Activated naive CD8-positive, alpha-beta T cell treated with anti-CD3 and anti-CD28 coated beads for 36 hours (primary cell): ENCODE data around the gene MYADML2. TPM values are rescaled to one million over a fixed set of nuclear protein-coding genes. Genes with fewer than 3 reads are reported as not detected.
A peak's percentile ranks its signal among the peaks of the same experiment; 100 is the strongest.
"Not testable (repeated sequence)": the region's sequence is repeated elsewhere in the genome, so short reads cannot be mapped to it uniquely, and the experiment has no call there.

ENCODE experiments used
- DNase-seq: peaks from one replicate; pipeline ENCODE4 v3.0.0; 2021
- H3K27ac Mint-ChIP-seq: one replicate; pipeline ENCODE4 v1.8.0; 2022; ENCODE audit warnings: mild to moderate bottlenecking, moderate library complexity, mixed read lengths
- H3K27me3 Mint-ChIP-seq: one replicate; pipeline ENCODE4 v1.8.0; 2022; ENCODE audit warnings: mild to moderate bottlenecking, mixed read lengths
- H3K36me3 Mint-ChIP-seq: one replicate; pipeline ENCODE4 v1.8.0; 2021; ENCODE audit warnings: mild to moderate bottlenecking, mixed read lengths
- H3K4me1 Mint-ChIP-seq: one replicate; pipeline ENCODE4 v1.8.0; 2021; ENCODE audit warnings: mixed read lengths
- H3K4me3 Mint-ChIP-seq: one replicate; pipeline ENCODE4 v1.8.0; 2022; ENCODE audit warnings: mild to moderate bottlenecking, moderate library complexity, mixed read lengths
- H3K9me3 Mint-ChIP-seq: one replicate; pipeline ENCODE4 v1.8.0; 2022; ENCODE audit warnings: mixed read lengths
- total RNA-seq, 2 experiments: library from RNA; stranded (reverse); gene quantifications; one replicate each; pipeline ENCODE4 v1.2.3, GENCODE V29; 2021

Gene MYADML2
- total RNA-seq, 2 experiments from 2014 or later, result not detected

- H3K27me3 Mint-ChIP-seq, DNase-seq, H3K9me3 Mint-ChIP-seq: not testable (repeated sequence)
- Mint-ChIP-seq H3K4me1 (peaks cover 18% of the 10 kb centered on the region), H3K36me3 (peaks cover 12% of the 10 kb centered on the region), H3K27ac (peak overlapping the region; percentile 45), H3K4me3 (peak overlapping the region; percentile 88)
These were observed 28.7 kb downstream of the MYADML2 start for GRCh38 chr17:81918333-81918669.

GRCh38 chr17:81917565-81918332 lies 29.3 kb downstream of the MYADML2 start, which contains the start of gene SIRT7:
TSS of gene SIRT7 (minus strand) at chr17:81918176. CDS start at chr17:81918131, 45 bp downstream.
- peak within 1 kb of the TSS; percentile 75 for H3K27ac Mint-ChIP-seq
- DNase-seq, result peak; percentile 82
- H3K4me3 Mint-ChIP-seq, result peak within 1 kb of the TSS; percentile 88
- peaks cover 18% of the 10 kb centered on the region for H3K4me1 Mint-ChIP-seq
- H3K9me3 Mint-ChIP-seq, result no peaks in the 10 kb centered on the region
- peaks cover 15% of the 10 kb centered on the region for H3K36me3 Mint-ChIP-seq
- H3K27me3 Mint-ChIP-seq, result no peaks in the 10 kb centered on the region

- Mint-ChIP-seq H3K9me3 (no peaks in the 10 kb centered on the region), H3K36me3 (peaks cover 13% of the 10 kb centered on the region), H3K27ac (no peak overlapping the region), H3K4me1 (peaks cover 18% of the 10 kb centered on the region), H3K4me3 (peak overlapping the region; percentile 82), H3K27me3 (no peaks in the 10 kb centered on the region)
- no peak for DNase-seq
These were observed 30.6 kb downstream of the MYADML2 start for GRCh38 chr17:81916234-81917001.

- no peaks in the 10 kb centered on the region for H3K27me3 Mint-ChIP-seq
- no peak overlapping the region for H3K27ac Mint-ChIP-seq
- H3K9me3 Mint-ChIP-seq, result no peaks in the 10 kb centered on the region
- no peak overlapping the region for H3K4me3 Mint-ChIP-seq
- DNase-seq, result no peak
- H3K36me3 Mint-ChIP-seq, result peaks cover 8% of the 10 kb centered on the region
- H3K4me1 Mint-ChIP-seq, result peaks cover 21% of the 10 kb centered on the region
These were observed 31.7 kb downstream of the MYADML2 start for GRCh38 chr17:81915331-81915730.

- Mint-ChIP-seq H3K36me3 (peaks cover 8% of the 10 kb centered on the region), H3K27me3 (no peaks in the 10 kb centered on the region), H3K9me3 (no peaks in the 10 kb centered on the region), H3K4me3 (no peak overlapping the region), H3K4me1 (peaks cover 21% of the 10 kb centered on the region), H3K27ac (no peak overlapping the region)
- DNase-seq, result no peak
These were observed 32.8 kb downstream of the MYADML2 start for GRCh38 chr17:81914103-81914850.

GRCh38 chr17:81913394-81914102 lies 33.5 kb downstream of the MYADML2 start:
- no peaks in the 10 kb centered on the region for H3K9me3 Mint-ChIP-seq
- H3K36me3 Mint-ChIP-seq, result peaks cover 8% of the 10 kb centered on the region
- no peak for DNase-seq
- no peak overlapping the region for H3K4me3 Mint-ChIP-seq
- no peaks in the 10 kb centered on the region for H3K27me3 Mint-ChIP-seq
- no peak overlapping the region for H3K27ac Mint-ChIP-seq
- peaks cover 16% of the 10 kb centered on the region for H3K4me1 Mint-ChIP-seq

- DNase-seq, result no peak
- no peak overlapping the region for H3K27ac Mint-ChIP-seq
- H3K4me3 Mint-ChIP-seq, result no peak overlapping the region
- peaks cover 8% of the 10 kb centered on the region for H3K36me3 Mint-ChIP-seq
- peaks cover 14% of the 10 kb centered on the region for H3K4me1 Mint-ChIP-seq
- H3K27me3 Mint-ChIP-seq, result no peaks in the 10 kb centered on the region
- no peaks in the 10 kb centered on the region for H3K9me3 Mint-ChIP-seq
These were observed 34.4 kb downstream of the MYADML2 start for GRCh38 chr17:81912441-81913309.

- DNase-seq, result no peak
- peak overlapping the region; percentile 57 for H3K4me3 Mint-ChIP-seq
- H3K27me3 Mint-ChIP-seq, result no peaks in the 10 kb centered on the region
- H3K4me1 Mint-ChIP-seq, result peaks cover 12% of the 10 kb centered on the region
- peaks cover 8% of the 10 kb centered on the region for H3K36me3 Mint-ChIP-seq
- peak overlapping the region; percentile 42 for H3K27ac Mint-ChIP-seq
- no peaks in the 10 kb centered on the region for H3K9me3 Mint-ChIP-seq
These were observed 35.1 kb downstream of the MYADML2 start for GRCh38 chr17:81911969-81912368.

- Mint-ChIP-seq H3K36me3 (peaks cover 5% of the 10 kb centered on the region), H3K4me3 (peak within 1 kb of the TSS; percentile 83), H3K4me1 (peaks cover 8% of the 10 kb centered on the region), H3K9me3 (no peaks in the 10 kb centered on the region), H3K27ac (peak within 1 kb of the TSS; percentile 42), H3K27me3 (no peaks in the 10 kb centered on the region)
- DNase-seq, result peak; percentile 94
These were observed 35.6 kb downstream of the MYADML2 start, which contains the start of gene PCYT2 for GRCh38 chr17:81911277-81911961. TSS of gene PCYT2 (minus strand) at chr17:81911399. CDS start at chr17:81911355, 44 bp downstream.

- Mint-ChIP-seq H3K27ac (no peak overlapping the region), H3K9me3 (no peaks in the 10 kb centered on the region), H3K27me3 (no peaks in the 10 kb centered on the region), H3K4me3 (peak overlapping the region; percentile 83), H3K4me1 (peaks cover 5% of the 10 kb centered on the region), H3K36me3 (peaks cover 5% of the 10 kb centered on the region)
- no peak for DNase-seq
These were observed 36.2 kb downstream of the MYADML2 start for GRCh38 chr17:81910840-81911276.

- H3K4me1 Mint-ChIP-seq, result peaks cover 3% of the 10 kb centered on the region
- H3K36me3 Mint-ChIP-seq, result peaks cover 5% of the 10 kb centered on the region
- no peaks in the 10 kb centered on the region for H3K9me3 Mint-ChIP-seq
- peak overlapping the region; percentile 83 for H3K4me3 Mint-ChIP-seq
- no peak overlapping the region for H3K27ac Mint-ChIP-seq
- H3K27me3 Mint-ChIP-seq, result no peaks in the 10 kb centered on the region
- DNase-seq, result no peak
These were observed 36.8 kb downstream of the MYADML2 start for GRCh38 chr17:81909966-81910839.

GRCh38 chr17:81909231-81909630 lies 37.8 kb downstream of the MYADML2 start:
- no peak overlapping the region for H3K27ac Mint-ChIP-seq
- no peaks in the 10 kb centered on the region for H3K9me3 Mint-ChIP-seq
- no peak overlapping the region for H3K4me3 Mint-ChIP-seq
- peaks cover 3% of the 10 kb centered on the region for H3K4me1 Mint-ChIP-seq
- peaks cover 5% of the 10 kb centered on the region for H3K36me3 Mint-ChIP-seq
- no peak for DNase-seq
- no peaks in the 10 kb centered on the region for H3K27me3 Mint-ChIP-seq
